GM18505 (cell line): ENCODE measurements around the gene SOX10.

Experiments used
- ATAC-seq: cut with Tn5 transposase; IDR thresholded peaks from one replicate; pipeline ENCODE4 v1.9.1; 2021; ENCODE audit not compliant: unreplicated experiment
- POLR2A ChIP-seq: IDR thresholded peaks from 4 replicates; pipeline ENCODE4 v1.6.1; 2011; ENCODE audit warnings: borderline replicate concordance; ENCODE audit not compliant: insufficient read depth, insufficient read length; ENCODE audit errors: extremely low read depth

SOX10 gene

GRCh38 chr22:38006906-38007305 is 22.6 kb upstream of the SOX10 start:
- no peak for TF ChIP-seq POLR2A
- ATAC-seq = no peak

GRCh38 chr22:38005943-38006342 is 21.6 kb upstream of the SOX10 start:
- no peak for TF ChIP-seq POLR2A
- ATAC-seq = no peak

GRCh38 chr22:37999640-38000272 is 15.4 kb upstream of the SOX10 start:
- no peak for TF ChIP-seq POLR2A
- ATAC-seq = no peak

- no peak for ATAC-seq
These were observed 14.9 kb upstream of the SOX10 start for GRCh38 chr22:37999236-37999635.

GRCh38 chr22:37998543-37998942 is 14.2 kb upstream of the SOX10 start:
- no peak for TF ChIP-seq POLR2A
- no peak for ATAC-seq

More at GRCh38 chr22:37999236-37999635, 14.9 kb upstream of the SOX10 start:
- TF ChIP-seq POLR2A = no peak

GRCh38 chr22:37996515-37997246 is 12.3 kb upstream of the SOX10 start:
- ATAC-seq = no peak

GRCh38 chr22:37996079-37996478 is 11.7 kb upstream of the SOX10 start:
- TF ChIP-seq POLR2A = no peak
- ATAC-seq = no peak

More at GRCh38 chr22:37996515-37997246, 12.3 kb upstream of the SOX10 start:
- no peak for TF ChIP-seq POLR2A

GRCh38 chr22:37995460-37995859 is 11.1 kb upstream of the SOX10 start:
- no peak for ATAC-seq
- no peak for TF ChIP-seq POLR2A

GRCh38 chr22:37994982-37995381 is 10.6 kb upstream of the SOX10 start:
- no peak for ATAC-seq
- no peak for TF ChIP-seq POLR2A

GRCh38 chr22:37994049-37994448 is 9.7 kb upstream of the SOX10 start:
- TF ChIP-seq POLR2A = no peak
- no peak for ATAC-seq

- no peak for ATAC-seq
- TF ChIP-seq POLR2A = no peak
These were observed 7.5 kb upstream of the SOX10 start for GRCh38 chr22:37991731-37992442.

- ATAC-seq = no peak
- no peak for TF ChIP-seq POLR2A
These were observed 6.5 kb upstream of the SOX10 start for GRCh38 chr22:37990862-37991261.

GRCh38 chr22:37990301-37990700 is 5.9 kb upstream of the SOX10 start:
- no peak for ATAC-seq
- TF ChIP-seq POLR2A = no peak
